Measurements from ENCODE around the gene UPP1.

Gene UPP1

DNA sequence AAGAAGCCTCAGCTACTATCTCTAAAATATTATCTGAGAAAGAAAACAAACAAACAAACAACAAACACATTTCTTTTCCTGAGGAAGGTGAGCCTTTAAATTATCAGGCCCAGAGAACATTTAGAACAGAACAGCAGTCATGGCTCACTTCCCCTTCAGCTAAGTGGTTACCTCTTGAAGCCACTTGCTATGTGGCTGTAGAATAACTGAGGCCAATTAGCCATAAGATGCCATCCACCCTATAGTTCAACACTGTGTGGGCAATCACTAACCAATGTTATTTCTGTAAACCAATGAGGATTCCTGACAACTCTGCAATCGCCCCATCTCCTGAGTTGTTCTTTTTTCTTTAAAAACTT, 3.7 kb upstream of the UPP1 start:
- DNase-seq = no peak

DNA sequence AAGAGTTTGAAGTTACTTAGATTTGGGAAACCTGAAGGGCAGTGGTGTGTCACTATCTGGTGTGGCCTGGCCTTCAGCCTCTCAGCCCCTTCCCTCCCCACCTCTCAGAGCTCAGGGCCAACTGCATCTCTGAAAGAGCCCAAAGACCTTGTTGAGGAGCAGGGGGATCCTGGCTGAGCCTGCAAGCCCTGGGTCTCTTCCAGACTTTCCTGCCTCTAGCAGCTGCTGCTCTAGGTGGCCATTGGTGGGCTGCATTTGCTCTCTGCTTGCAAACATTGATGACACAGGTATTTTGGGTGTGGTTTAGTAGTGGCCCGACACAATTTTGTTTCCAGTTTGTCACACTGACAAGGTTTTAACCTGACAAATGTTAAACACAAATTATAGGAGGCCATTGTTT, 3.1 kb upstream of the UPP1 start:
- DNase-seq = no peak

DNA sequence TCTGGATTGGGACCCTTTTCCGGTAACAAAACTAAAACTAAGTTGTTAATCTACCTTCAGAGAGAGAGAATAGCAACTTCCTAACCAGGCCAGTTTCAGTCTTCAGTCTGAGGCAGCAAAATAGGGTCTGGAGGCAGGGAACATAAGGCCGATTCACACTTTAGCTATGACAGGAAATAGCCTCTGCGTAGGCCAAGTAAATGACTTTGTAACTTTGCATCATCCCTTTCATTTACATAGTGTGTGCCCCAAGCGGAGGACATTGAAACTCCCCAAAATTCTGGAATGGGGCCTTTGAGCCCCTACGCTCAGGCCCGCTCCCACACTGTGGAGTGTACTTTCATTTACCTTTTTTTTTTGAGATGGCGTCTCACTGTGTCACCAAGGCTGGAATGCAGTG, 1.7 kb upstream of the UPP1 start:
- no peak for DNase-seq

DNA sequence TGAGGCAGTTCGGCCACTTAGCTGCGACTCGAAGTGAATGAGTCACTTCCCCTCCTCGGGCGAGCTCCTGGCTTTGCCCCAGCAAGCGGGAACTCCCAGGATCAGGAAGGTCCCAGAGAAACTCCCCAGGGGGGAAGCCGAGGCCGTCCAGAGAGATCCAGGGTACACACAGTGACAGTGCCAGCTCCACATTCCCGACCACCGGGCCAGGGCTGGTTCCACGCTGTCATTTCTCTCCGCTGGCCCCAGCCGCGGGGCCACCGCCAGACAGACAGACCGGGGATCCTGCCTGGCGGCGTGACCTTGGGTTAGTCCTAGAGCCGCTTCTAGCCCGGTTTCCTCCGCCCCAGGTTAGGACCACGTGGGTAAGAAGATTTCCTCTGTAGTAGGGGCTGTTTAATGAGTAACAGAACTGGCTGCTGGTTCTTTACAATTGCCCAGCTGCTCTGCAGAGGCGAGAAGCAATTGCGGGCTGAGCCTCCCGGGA, 463 bp upstream of the UPP1 start:
- peak in 32 of 56 donors; percentile 18 to 82 (median 54) for DNase-seq

DNA sequence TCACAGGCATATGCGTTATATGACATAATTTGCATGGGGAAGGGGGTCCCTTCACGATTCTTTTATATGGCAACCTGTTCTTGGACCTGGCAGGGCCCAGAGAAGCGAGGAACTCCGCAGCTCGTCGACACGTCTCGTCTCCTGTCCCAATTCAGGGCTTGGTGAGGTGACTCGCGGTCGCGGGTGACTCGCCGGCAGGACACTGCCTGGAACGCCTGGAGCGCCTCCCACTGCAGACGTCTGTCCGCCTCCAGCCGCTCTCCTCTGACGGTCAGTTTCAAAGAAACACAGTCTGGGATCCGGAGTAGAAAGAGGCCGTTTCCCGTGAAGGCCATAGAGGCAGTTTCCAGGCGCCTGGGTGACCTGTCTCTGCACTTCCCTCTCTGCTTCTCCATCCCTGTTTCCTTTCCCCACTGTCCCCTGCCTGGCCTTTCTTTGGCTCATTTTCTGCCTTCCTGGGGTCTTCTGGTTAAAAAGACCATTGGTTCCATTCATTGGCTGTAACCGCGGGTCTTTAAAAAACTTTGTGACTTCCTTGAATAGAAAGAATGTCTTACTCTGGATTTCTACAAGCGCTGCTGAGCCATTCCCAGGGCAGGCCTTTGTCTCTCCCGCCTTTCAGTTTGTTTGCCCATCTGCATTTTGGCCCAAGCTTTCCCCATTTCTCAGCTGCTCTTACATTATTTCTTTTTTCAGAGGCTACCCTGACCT, 1.2 kb downstream of the UPP1 start:
- peak in 12 of 56 donors; percentile 13 to 33 (median 20) for DNase-seq

DNA sequence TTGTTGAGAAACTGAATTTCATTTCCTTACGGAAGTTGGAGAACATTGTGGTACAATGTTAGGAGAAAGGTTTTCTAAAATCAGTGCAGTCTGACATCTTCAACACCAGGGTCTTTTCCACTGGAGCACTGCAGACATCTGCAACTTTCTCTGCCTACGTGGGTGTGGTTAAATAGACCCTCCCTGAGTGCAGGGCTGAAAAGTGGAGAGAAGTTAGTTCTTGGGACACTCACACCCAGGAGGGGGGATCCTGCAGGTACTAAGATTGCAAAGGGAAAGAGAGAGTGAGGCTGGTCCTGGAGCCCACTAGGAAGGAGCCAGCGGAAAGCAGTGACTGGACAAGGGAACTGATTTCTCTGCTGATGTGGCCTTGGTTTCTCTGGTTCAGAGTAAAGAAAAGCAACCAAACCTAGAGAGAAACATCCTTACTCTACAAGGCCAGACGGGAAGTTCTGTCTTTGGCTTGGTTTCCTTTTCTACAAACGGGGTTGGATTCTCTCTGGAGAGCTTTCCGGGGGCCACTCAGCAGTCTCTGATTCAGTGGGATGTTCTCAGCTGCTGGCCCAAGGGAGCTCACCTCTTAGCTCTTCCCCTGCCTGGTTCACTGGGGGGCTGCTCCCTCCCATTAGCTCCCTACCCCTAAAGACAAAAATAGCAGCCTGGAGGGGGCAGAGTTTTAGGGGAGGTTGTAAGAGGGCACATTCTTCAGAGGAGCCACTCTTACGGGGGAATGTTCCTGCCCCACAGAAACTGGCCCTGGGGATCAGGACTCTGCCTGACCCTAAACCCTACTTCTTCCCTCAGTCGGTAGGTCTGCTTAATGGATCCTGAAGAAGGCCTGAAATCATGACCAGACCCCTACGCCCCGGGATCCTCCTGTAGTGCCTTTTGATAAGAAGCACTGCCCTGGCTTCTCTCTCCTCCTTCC, 2.7 kb downstream of the UPP1 start:
- no peak for DNase-seq

DNA sequence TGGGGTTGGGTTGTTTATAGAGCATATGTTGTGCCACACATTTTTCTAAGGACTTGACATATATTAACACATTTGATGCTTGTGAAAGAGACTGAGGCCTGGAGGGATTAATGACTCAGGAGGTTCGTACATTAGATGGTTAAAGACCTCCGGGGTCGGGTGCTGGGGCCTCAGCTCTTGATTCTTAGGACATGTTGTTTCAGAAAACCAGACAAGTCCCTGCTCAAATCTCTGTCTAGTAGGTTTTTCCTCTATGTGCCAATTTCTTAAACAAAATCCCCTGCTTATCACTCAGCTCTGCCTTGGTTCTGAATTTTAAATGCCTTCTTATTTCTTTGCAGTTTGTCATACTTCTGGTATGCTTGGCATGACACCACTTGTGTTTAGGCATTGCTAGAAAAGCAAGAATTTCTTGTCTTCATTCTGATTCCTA, 5.8 kb downstream of the UPP1 start:
- no peak for DNase-seq

DNA sequence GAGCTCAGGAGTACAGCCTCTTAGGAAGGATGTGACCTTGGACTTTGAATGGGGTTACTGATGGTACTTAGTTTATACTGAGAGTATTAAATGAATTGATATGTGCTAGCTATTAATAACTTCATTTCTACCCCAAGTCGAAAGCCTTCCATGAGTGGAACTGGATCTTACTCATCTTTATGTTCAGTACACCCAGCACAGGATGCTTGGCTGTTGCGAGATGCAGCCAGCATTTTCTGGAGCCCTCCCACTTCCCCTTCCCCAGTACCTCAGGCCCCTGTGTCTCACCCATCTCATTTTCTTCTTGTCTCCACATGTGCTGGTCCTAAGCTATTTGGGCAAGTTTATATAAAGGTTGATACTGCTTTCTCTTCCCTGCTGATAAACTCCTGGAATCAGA, 7.2 kb downstream of the UPP1 start:
- DNase-seq = no peak

DNA sequence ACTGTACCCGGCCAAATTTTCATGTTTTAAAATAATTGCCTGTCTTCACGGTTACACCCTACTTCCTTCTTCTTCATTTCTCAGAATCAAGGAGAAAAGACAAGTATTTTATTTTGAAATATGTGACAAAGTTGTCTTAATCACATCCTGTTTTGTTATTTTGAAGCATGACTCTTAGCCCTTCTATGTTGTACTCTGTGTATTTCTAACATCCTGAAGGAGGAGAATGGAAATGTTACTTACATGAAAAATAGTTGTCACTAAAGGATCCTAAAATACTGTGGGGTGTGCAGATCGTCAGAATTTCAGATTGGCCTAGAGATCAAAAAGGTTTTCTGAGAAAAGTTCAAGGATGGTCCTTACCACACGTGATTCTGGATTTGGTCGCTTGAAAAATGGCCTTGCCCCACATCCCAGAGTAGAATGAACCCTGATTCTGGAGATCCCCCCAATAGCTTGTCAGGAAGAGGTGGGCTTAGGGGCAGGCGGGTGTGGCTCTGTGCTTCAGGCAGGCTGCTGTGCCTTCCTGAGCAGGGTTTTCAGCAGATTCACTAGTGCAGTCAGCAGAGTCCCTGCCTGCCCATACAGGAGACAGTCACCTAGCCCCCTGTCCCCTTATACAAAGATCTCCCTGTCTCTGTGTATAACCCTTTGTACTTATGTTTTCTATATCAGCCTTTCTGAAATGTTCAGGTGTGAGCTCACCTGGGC, 8.6 kb downstream of the UPP1 start:
- DNase-seq = no peak

DNA sequence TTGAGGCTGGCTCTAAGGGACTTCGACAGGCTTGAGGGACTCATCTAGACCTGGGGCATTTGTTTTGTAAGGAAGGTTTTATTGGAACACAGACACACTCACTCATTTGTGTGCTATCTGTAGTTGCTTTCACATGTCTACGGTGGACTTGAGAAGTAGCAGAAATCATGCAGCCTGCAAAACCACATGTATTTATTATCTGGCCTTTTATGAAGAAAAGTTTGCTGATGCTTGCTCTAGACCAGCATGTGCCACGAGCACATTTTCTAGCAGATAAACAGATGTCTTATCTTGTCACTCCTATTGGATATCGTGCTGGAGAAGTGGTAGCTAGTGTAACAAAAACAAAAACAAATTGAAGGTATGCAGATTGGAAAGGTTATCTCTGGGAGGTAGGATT, 9.8 kb downstream of the UPP1 start:
- no peak for DNase-seq

DNA sequence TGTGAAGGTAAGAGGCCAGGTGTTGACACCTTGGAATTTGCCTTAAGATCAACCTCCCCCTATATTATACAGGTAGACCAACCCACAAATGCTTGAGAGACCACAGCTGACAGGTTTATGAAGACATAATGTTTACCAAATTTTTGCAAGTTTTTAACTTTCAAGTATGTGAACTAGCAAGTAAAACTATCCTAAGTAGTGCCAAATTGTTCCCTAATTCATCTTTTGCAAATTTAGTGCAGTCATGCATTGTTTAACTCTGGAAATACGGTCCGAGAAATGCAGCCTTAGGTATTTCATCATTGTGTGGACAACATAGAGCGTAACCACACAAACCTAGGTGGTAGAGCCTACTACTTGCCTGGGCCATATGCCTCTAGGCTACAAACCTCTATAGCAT, 10.7 kb downstream of the UPP1 start:
- DNase-seq = no peak

DNA sequence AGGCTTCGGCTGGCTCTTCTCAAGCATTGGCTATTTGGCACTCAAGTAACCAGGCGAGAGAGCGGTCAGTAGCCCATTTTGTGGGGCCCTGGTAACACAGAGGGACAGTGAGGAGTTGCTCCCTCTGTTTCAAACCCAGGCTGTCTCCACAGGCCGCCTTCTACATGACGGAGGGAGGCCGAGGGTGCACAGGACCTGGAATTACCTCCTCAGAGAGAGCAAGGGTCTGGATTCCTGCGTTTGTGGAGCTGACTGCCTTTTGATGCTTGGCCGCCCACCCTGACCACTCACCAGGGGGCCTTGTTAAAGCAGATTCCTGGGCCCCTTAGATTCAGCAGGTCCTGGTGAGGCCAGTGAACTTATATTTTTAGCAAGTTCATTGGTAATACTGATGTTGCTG, 12.3 kb downstream of the UPP1 start:
- DNase-seq = no peak

DNA sequence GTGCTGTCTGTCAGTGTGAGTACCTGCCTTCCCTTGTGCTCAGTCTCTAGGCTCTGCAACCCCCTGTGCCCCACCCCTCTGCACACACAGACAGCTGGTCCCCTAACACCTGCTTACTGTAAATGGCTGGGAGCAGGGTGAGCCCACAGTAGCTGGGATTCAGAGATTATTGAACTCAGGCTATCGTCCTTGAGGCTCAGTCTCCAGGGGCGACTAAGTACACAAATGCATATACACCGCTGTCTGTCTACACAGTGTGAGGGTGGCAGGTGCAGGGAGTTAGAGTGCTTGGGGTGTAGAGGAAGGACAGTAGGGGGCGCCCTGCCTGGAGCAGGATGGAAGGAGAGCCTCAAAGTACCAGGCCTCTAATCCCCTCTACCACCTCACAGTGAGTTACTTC, 12.9 kb downstream of the UPP1 start:
- no peak for DNase-seq

DNA sequence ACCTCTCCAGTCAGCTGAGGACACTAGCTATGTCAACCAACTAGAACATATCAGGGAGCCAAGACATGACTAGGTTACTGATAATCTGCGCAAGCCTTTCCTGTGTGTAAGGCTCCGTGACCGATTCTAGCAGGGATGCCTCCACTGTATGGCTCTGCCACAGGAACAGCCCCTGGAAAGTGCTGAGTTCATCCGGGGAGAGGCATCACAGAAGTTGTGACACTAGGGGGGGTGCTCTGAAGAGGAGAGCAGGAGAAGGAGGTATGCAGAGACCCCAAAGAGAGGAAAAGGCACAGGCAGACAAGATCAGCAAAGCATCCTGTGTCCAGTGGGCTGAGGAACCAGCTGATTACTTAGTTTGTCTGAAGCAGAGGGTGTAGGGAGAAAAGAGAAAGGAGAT, 13.5 kb downstream of the UPP1 start:
- DNase-seq = no peak

DNA sequence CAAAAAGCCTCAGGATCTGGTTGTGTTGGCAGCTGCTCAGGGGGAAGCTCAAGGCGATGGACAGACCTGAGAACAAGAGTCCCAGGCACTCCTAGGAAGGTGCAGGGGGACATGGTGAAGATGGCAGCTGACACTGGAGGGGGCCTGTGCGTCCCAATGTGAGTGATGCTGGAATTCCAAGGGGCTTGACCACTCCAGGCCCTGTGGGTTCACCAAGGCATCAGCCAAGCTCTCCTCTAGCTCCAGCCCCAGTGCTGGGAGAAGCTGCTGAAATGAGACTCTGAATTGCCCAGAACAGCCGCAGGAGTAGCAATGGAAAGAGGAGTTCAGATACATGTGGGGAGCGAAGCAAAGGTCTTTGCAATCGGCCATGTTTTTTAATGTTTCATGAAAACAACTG, 16.0 kb downstream of the UPP1 start:
- DNase-seq = no peak

DNA sequence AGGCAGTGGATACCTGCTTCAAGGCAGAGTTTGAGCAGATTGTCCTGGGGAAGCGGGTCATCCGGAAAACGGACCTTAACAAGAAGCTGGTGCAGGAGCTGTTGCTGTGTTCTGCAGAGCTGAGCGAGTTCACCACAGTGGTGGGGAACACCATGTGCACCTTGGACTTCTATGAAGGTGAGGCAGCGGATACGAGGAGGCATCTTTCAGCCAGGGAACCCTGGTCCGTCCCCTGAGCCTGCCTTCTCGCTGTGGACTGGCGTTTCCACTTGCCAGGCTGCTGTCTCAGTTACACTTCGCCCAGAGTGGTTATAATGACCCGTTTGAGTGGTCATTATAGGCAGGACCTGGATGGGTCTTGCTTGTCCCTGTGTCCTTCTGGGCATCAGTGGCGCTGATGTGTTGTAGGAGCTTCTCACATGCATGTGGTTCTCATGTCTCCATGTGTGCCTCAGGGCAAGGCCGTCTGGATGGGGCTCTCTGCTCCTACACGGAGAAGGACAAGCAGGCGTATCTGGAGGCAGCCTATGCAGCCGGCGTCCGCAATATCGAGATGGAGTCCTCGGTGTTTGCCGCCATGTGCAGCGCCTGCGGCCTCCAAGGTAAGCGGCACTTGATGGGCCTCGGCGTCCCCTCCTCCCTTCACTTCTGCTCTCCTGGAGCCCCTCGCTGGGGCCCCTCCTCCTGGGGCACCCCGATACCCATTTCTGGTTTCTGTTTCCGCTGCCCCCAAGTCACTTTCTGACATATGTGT, 18.0 kb downstream of the UPP1 start:
- no peak for DNase-seq

DNA sequence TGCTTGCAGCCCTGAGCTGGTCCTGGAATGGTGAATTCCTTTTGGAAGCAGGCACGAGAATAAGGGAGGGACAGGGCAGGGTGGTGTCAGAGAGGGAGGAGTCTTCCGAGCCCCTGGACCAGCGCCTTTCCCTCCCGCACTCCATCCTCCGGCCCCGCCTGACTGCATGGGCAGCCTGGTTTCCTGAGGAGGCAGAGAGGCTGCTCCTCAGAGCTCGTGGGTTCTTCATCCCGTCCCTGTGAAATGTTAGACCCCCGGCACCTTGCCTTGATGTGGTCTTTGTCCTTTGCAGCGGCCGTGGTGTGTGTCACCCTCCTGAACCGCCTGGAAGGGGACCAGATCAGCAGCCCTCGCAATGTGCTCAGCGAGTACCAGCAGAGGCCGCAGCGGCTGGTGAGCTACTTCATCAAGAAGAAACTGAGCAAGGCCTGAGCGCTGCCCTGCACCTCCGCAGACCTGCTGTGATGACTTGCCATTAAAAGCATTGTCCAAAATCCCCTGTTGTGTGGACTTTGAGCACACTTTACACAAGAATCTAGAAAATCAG, 18.9 kb downstream of the UPP1 start:
- DNase-seq = no peak

DNA sequence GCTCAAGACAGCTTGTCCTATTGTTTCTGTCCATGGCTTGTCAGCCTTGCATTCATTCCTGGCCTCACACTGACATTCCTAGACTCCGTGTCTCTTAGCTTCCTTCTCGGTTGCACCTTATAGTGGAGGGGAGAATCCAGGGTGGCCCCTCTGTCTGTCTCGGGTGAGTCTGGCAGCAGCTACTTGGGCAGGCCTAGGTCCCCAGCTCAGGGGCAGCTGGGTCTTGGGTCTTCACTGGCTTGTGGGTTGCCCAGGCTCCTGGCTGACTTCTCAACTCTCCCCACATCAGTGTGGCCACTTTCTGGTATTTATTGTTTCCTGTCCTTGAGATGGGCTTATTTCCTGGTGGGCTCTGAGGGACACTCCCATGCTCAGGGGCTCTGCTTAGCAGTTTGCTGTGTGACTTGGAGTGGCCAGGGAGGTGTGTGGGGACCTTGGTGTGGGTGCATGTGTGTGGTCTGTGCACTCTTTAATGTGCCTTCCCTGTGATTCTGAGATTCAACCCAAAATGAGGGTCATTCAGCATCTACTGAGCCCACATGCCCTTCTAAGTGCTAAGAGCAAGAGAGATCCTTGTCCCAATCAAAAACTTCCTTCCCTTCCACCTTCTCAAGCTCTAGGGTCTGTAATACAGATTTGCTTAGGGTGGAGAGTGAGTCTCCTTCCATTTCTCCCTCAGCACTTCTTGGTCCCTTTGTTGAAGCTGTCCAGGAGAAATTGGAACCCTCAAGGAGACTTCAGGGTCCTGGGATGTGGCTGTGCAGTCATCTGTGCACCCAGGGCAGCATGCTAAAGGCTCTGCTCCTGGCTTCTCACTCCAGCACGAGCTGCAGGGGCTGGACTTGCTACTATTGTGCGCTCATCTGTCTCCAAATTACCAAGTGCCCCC, 20.1 kb downstream of the UPP1 start:
- no peak for DNase-seq

DNA sequence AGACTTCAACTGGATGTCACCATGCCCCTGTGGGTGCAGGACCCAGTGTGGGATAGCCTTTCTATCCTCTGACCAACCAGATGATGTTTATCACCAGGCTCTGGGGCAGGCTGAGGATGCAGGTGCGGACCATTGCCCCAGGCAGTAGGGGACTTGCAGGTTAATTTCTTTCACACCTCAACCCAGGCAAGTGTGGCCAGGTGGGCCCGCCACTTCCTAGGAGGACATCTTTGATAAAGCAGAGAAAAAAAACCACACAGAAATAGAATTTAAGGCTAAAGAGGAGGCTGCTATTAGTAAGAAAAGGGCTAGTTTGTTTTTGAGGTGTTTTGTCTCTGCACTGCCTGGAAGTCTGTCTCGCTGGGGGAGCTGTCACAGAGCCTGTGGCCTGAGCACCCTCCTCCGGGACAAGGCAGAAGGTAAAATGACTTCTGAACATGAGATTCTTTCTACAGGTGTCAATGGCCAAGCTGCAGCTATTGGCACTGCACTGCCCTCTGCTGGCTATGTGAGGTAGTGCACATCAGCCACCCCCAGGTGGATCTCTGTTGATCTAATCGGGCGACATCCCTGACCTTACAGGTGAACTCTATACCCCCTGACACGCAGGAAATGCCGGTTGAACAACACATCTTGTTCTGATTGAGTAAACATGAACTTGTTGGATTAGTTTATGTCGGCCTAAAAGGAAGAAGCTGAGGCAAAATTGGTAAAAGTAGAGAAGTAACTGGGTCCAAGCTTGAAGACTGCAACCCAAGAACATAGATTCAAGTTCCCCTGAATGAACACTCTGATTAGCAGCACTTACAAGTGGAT, 21.0 kb downstream of the UPP1 start:
- DNase-seq = peak in 47 of 56 donors; percentile 6 to 85 (median 37)
